K562 (cell line): ENCODE data around the gene NYNRIN. TPM values are rescaled to one million over a fixed set of nuclear protein-coding genes. Genes with fewer than 3 reads are reported as not detected.

Experiments
- ATAC-seq: fragments of 200-7000 bp; cut with Tn5 transposase; 3 replicates; pipeline ENCODE4 v1.9.1; 2020; ENCODE audit warnings: moderate library complexity
- BruUV-seq: library from RNA; stranded (reverse); fragments of 400-500 nt; replicated peaks from 2 replicates; lab custom pipeline; 2021; lab: Mats Ljungman, UMichigan
- CTCF ChIA-PET: fragments of 300-600 bp; formaldehyde crosslinking; extraction: SDS; loops from one replicate; lab custom pipeline; 2021; ENCODE audit warnings: low intra/inter-chr PET ratio; lab: Yijun Ruan, JAX
- POLR2A ChIA-PET: fragments of 300-600, 350-650 bp; sonication (Branson Sonifier 250); formaldehyde crosslinking; extraction: SDS; loops from one replicate; lab custom pipeline; 2021; ENCODE audit warnings: antibody characterized with exemption, inconsistent platforms; lab: Yijun Ruan, JAX
- DNase-seq, 4 experiments: peaks; one replicate each; pipeline versions ENCODE4 v3.0.0 to v3.0.0-alpha.2; 2011 to 2018; ENCODE audit warnings: low spot score in 3 of 4, mixed read lengths in 3 of 4; ENCODE audit errors: extremely low read depth in 1 of 4
- FAIRE-seq: peaks from 2 replicates; lab custom pipeline; 2011; peaks lifted over from hg19 to GRCh38; lab: Jason Lieb, UNC
- H2AFZ ChIP-seq: 2 replicates; pipeline ENCODE4 v1.6.0; 2011; ENCODE audit warnings: low read depth, low read length, control low read depth, inconsistent platforms
- H3K27ac ChIP-seq: fragments of 200-600 bp; 3 replicates; pipeline ENCODE4 v1.8.0; 2011; ENCODE audit warnings: low read depth, mild to moderate bottlenecking, control low read depth, inconsistent platforms, low read length, moderate library complexity, mixed read lengths; ENCODE audit errors: extremely low read depth
- H3K27me3 ChIP-seq, 2 experiments: fragments of 300-600 bp in 1 of 2; 2 replicates in 1 of 2; 3 replicates in 1 of 2; pipeline versions ENCODE4 v1.6.0 to v1.8.0; 2011; ENCODE audit warnings: inconsistent platforms in 2 of 2, low read length in 2 of 2, mild to moderate bottlenecking in 1 of 2, mixed read lengths in 1 of 2, moderate library complexity in 1 of 2; ENCODE audit not compliant: control insufficient read depth in 2 of 2, insufficient read depth in 2 of 2
- H3K36me3 ChIP-seq: fragments of 300-600 bp; 3 replicates; pipeline ENCODE4 v1.8.0; 2011; ENCODE audit warnings: mild to moderate bottlenecking, low read length, inconsistent platforms; ENCODE audit not compliant: control insufficient read depth, insufficient read depth
- H3K4me1 ChIP-seq, 2 experiments: fragments of 200-600 bp in 1 of 2; replicated peaks in 1 of 2; 2 replicates in 1 of 2; 3 replicates in 1 of 2; pipeline versions ENCODE4 v1.5.1 to v1.8.0; 2011; ENCODE audit warnings: inconsistent platforms in 2 of 2, low read length in 2 of 2, mild to moderate bottlenecking in 1 of 2, mixed read lengths in 1 of 2, moderate library complexity in 1 of 2; ENCODE audit not compliant: control insufficient read depth in 2 of 2, insufficient read depth in 2 of 2
- H3K4me2 ChIP-seq: 2 replicates; pipeline ENCODE4 v1.6.1; 2011; ENCODE audit warnings: low read length, control low read depth, inconsistent platforms, mixed read lengths; ENCODE audit not compliant: insufficient read depth
- H3K4me3 ChIP-seq: fragments of 200-600 bp; sonication (generic), shearing (Covaris generic); 2 replicates; pipeline ENCODE4 v1.5.1; 2016; ENCODE audit warnings: control low read depth, inconsistent platforms
- H3K79me2 ChIP-seq: fragments of 200-600 bp; 3 replicates; pipeline ENCODE4 v1.8.0; 2011; ENCODE audit warnings: low read length, inconsistent platforms; ENCODE audit not compliant: control insufficient read depth, insufficient read depth
- H3K9ac ChIP-seq, 2 experiments: 2 replicates each; pipeline versions ENCODE4 v1.6.0 to v1.6.1; 2011; ENCODE audit warnings: low read depth in 2 of 2, low read length in 2 of 2, control low read depth in 1 of 2, inconsistent platforms in 1 of 2, mild to moderate bottlenecking in 1 of 2, mixed read lengths in 1 of 2; ENCODE audit not compliant: insufficient read depth in 1 of 2
- H3K9me1 ChIP-seq: one replicate; pipeline ENCODE4 v1.6.0; 2011; ENCODE audit warnings: inconsistent platforms, mild to moderate bottlenecking, low read length, moderate library complexity; ENCODE audit not compliant: control insufficient read depth, insufficient read depth
- H3K9me3 ChIP-seq: replicated peaks from 2 replicates; pipeline ENCODE4 v1.5.1; 2011; ENCODE audit warnings: low read depth, low read length, inconsistent platforms; ENCODE audit not compliant: control insufficient read depth, insufficient read depth
- H4K20me1 ChIP-seq: replicated peaks from 2 replicates; pipeline ENCODE4 v1.6.1; 2011; ENCODE audit warnings: low read length, inconsistent platforms, mixed read lengths; ENCODE audit not compliant: control insufficient read depth, insufficient read depth
- ARID2 ChIP-seq: fragments of 450-650 bp; IDR thresholded peaks from 2 replicates; pipeline ENCODE4 v1.6.1; 2017; ENCODE audit warnings: antibody characterized with exemption, mild to moderate bottlenecking
- MAFG ChIP-seq: fragments of 450-650 bp; conservative IDR thresholded peaks from 2 replicates; pipeline ENCODE4 v1.6.1; 2016; ENCODE audit warnings: missing genetic modification characterization, missing compliant biosample characterization
- RNF2 ChIP-seq: sonication (generic); IDR thresholded peaks from 2 replicates; pipeline ENCODE4 v1.6.1; 2016
- SMARCE1 ChIP-seq: fragments of 450-650 bp; IDR thresholded peaks from 2 replicates; pipeline ENCODE4 v1.7.1; 2016; ENCODE audit warnings: mild to moderate bottlenecking
- TAF7 ChIP-seq: fragments of 450-650 bp; IDR thresholded peaks from 2 replicates; pipeline ENCODE4 v1.6.1; 2016; ENCODE audit warnings: missing genetic modification characterization, missing compliant biosample characterization
- ZFX ChIP-seq: sonication (generic); formaldehyde crosslinking; IDR thresholded peaks from 2 replicates; pipeline ENCODE4 v1.8.0; 2022; ENCODE audit warnings: mild to moderate bottlenecking, missing genetic modification reagents, moderate library complexity
- ZNF224 ChIP-seq: sonication (generic); formaldehyde crosslinking; IDR thresholded peaks from 2 replicates; pipeline ENCODE4 v1.8.0; 2022; ENCODE audit warnings: mild to moderate bottlenecking, missing genetic modification reagents
- ZNF384 ChIP-seq: IDR thresholded peaks from 2 replicates; pipeline ENCODE4 v1.6.1; 2012; ENCODE audit warnings: low read depth, low read length, improper control_type of control experiment
- ZNF445 ChIP-seq: fragments of 250-450 bp; sonication (Bioruptor Pico); IDR thresholded peaks from 2 replicates; pipeline ENCODE4 v1.4.0; 2020; ENCODE audit warnings: low read depth, mild to moderate bottlenecking, moderate library complexity
- WGBS: fragments of 100-300 bp; shearing (Covaris generic); methylation state at CpG from one replicate; pipeline ENCODE4 v1.1.6; 2016; ENCODE audit warnings: low coverage, mixed read lengths; ENCODE audit not compliant: insufficient coverage; ENCODE audit errors: missing lambda C conversion rate; 5-methylcytosine and 5-hydroxymethylcytosine counted together
- in situ Hi-C: fragments of 300-500 bp; cut with MboI; formaldehyde crosslinking; loops from 4 replicates; pipeline ENCODE4 v1.15.0; 2018; ENCODE audit warnings: inconsistent platforms, mixed read lengths
- intact Hi-C: fragments of 100-400 bp; cut with micrococcal nuclease; formaldehyde crosslinking; loops from 2 replicates; pipeline ENCODE4 v1.14.2; 2022
- polyA plus RNA-seq, 8 experiments: library from polyadenylated mRNA; depleted of rRNA in 4 of 8; stranded (reverse) in 5 of 8; unstranded in 3 of 8; fragments of >200 nt; fragmentation: Nextera tagmentation in 2 of 8; fragmentation: Illumina TruSeq in 1 of 8; extraction: Ambion mirVana in 2 of 8; extraction: Trizol in 1 of 8; gene quantifications; 2 replicates each; pipeline versions ENCODE4 v1.2.1 to v1.2.3, GENCODE V29; 2011 to 2014; ENCODE audit warnings: inconsistent platforms in 1 of 8, missing spikeins in 1 of 8
- total RNA-seq, 7 experiments: library from RNA; depleted of rRNA in 6 of 7; stranded (reverse); fragments of >200 nt in 6 of 7; fragmentation: Illumina TruSeq in 2 of 7; extraction: Trizol in 2 of 7; gene quantifications; 2 replicates each; pipeline versions ENCODE4 v1.2.1 to v1.2.3, GENCODE V29; 2011 to 2021; ENCODE audit warnings: low replicate concordance in 1 of 7
- TF ChIP-seq, protein P1 (sequence below), 2 experiments: fragments of 150-350 bp in 1 of 2; IDR thresholded peaks; 2 replicates each; pipeline ENCODE4 v1.6.1; 2012 to 2016; ENCODE audit warnings: low read depth in 2 of 2, low read length in 2 of 2, mild to moderate bottlenecking in 1 of 2, moderate library complexity in 1 of 2

NYNRIN gene
- total and polyA plus RNA-seq, 9 of the 15 experiments (the other 6 are each of a cell fraction or from before 2014, with no cell fraction given), result 0.04 to 1.2 (median 0.28) TPM

DNA sequence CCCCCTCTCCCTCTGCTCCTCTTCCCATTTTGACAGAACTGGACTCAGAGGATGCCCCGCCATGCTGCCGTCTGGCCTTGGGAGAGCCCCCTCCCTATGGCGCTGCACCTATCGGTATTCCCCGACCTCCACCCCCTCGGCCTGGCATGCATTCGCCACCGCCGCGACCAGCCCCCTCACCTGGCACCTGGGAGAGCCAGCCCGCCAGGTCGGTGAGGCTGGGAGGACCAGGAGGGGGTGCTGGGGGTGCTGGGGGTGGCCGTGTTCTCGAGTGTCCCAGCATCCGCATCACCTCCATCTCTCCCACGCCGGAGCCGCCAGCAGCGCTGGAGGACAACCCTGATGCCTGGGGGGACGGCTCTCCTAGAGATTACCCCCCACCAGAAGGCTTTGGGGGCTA, 29.3 kb upstream of the NYNRIN start (continued):
- TF ChIP-seq ARID2, result no peak
- TF ChIP-seq RNF2, result no peak
- no peak for TF ChIP-seq TAF7 (tag)
- no peak for TF ChIP-seq MAFG (tag)

DNA sequence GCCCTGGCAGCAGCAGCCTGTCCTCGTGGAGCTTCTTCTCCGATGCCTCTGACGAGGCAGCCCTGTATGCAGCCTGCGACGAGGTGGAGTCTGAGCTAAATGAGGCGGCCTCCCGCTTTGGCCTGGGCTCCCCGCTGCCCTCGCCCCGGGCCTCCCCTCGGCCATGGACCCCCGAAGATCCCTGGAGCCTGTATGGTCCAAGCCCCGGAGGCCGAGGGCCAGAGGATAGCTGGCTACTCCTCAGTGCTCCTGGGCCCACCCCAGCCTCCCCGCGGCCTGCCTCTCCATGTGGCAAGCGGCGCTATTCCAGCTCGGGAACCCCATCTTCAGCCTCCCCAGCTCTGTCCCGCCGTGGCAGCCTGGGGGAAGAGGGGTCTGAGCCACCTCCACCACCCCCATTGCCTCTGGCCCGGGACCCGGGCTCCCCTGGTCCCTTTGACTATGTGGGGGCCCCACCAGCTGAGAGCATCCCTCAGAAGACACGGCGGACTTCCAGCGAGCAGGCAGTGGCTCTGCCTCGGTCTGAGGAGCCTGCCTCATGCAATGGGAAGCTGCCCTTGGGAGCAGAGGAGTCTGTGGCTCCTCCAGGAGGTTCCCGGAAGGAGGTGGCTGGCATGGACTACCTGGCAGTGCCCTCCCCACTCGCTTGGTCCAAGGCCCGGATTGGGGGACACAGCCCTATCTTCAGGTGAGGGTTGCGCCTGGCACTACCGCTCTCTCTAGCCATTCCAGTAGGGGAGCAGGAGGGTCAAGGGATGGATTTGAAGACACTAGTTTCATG, 28.7 kb upstream of the NYNRIN start:
- no peak overlapping the region for H3K9ac ChIP-seq
- H3K9me3 ChIP-seq, result no peaks in the 10 kb centered on the region
- intact Hi-C loops, result loop anchor here (5.0 kb wide), 1 partner anchor 38 kb away; no protein-coding TSS in a partner anchor
- BruUV-seq, result no TSS peak
- WGBS, result 50% methylated on average over 10 of the region's 32 CpGs
- no peak overlapping the region for H3K4me2 ChIP-seq
- H3K4me3 ChIP-seq, result no peak overlapping the region
- H3K27ac ChIP-seq, result no peak overlapping the region
- no peak overlapping the region for H2AFZ ChIP-seq
- ChIA-PET POLR2A (interaction anchor here (1.7 kb wide), 1 partner anchor 9 kb away, joined by 6 read pairs; no protein-coding TSS in a partner anchor), CTCF (no interaction called here)
- H3K4me1 ChIP-seq, result peaks cover 12 to 49% of the 10 kb centered on the region in 2 experiments; a peak in 4 of 5 replicates
- no peaks in the 10 kb centered on the region for H3K79me2 ChIP-seq
- no peak for ATAC-seq
- DNase-seq, result no peak
- FAIRE-seq, result no peak
- H4K20me1 ChIP-seq, result no peaks in the 10 kb centered on the region
- H3K9me1 ChIP-seq, result no peaks in the 10 kb centered on the region
- H3K27me3 ChIP-seq, result no peaks in the 10 kb centered on the region
- H3K36me3 ChIP-seq, result no peaks in the 10 kb centered on the region
- in situ Hi-C loops, result no loop called here
- TF ChIP-seq, protein P1, sequence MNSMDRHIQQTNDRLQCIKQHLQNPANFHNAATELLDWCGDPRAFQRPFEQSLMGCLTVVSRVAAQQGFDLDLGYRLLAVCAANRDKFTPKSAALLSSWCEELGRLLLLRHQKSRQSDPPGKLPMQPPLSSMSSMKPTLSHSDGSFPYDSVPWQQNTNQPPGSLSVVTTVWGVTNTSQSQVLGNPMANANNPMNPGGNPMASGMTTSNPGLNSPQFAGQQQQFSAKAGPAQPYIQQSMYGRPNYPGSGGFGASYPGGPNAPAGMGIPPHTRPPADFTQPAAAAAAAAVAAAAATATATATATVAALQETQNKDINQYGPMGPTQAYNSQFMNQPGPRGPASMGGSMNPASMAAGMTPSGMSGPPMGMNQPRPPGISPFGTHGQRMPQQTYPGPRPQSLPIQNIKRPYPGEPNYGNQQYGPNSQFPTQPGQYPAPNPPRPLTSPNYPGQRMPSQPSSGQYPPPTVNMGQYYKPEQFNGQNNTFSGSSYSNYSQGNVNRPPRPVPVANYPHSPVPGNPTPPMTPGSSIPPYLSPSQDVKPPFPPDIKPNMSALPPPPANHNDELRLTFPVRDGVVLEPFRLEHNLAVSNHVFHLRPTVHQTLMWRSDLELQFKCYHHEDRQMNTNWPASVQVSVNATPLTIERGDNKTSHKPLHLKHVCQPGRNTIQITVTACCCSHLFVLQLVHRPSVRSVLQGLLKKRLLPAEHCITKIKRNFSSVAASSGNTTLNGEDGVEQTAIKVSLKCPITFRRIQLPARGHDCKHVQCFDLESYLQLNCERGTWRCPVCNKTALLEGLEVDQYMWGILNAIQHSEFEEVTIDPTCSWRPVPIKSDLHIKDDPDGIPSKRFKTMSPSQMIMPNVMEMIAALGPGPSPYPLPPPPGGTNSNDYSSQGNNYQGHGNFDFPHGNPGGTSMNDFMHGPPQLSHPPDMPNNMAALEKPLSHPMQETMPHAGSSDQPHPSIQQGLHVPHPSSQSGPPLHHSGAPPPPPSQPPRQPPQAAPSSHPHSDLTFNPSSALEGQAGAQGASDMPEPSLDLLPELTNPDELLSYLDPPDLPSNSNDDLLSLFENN (IDR thresholded peaks at IDR 0.05; ENCODE audit: low read depth in 2 of 2, low read length in 2 of 2), result no peak
- TF ChIP-seq ZFX (CRISPR knock-in tag), result no peak
- no peak for TF ChIP-seq ZNF384
- TF ChIP-seq ZNF224 (CRISPR knock-in tag), result no peak
- no peak for TF ChIP-seq SMARCE1
- TF ChIP-seq ZNF445 (CRISPR knock-in tag), result no peak
